ENCODE data around the gene ARMS2. TPM values are rescaled to one million over a fixed set of nuclear protein-coding genes. Genes with fewer than 3 reads are reported as not detected.

The ARMS2 gene
- total RNA-seq, 1 donor from 2014 or later, result not detected

- intact Hi-C loops (cut with DNase I), result loop anchor here (2.0 kb wide), 1 partner anchor 40 kb away; no protein-coding TSS in a partner anchor
Measured at GRCh38 chr10:122504610-122504950, 50.1 kb downstream of the ARMS2 start.

GRCh38 chr10:122505011-122505410 is 50.6 kb downstream of the ARMS2 start:
- intact Hi-C loops (cut with DNase I), result loop anchor here (2.0 kb wide), 1 partner anchor 40 kb away; no protein-coding TSS in a partner anchor
- ATAC-seq (no peak), DNase-seq (ENCODE audit: missing footprints) (no peak)

More at GRCh38 chr10:122504610-122504950, 50.1 kb downstream of the ARMS2 start:
- ATAC-seq (peak; percentile 97), DNase-seq (ENCODE audit: missing footprints) (peak; percentile 94)

GRCh38 chr10:122505885-122506645 is 51.6 kb downstream of the ARMS2 start:
- intact Hi-C loops (cut with DNase I), result loop anchor here (2.0 kb wide), 1 partner anchor 41 kb away; no protein-coding TSS in a partner anchor
- no peak for DNase-seq (ENCODE audit: missing footprints)
- ATAC-seq, result no peak

Small RNAs within 50 kb of the gene (microRNA-seq; reads per million reads assigned to microRNA genes)
- gene MIR3941, result 1.1 reads per million

Other genes with a start within 250 kb of the ARMS2 start
- gene BTBD16, start 183.4 kb upstream of the ARMS2 start, total RNA-seq, result not detected
- gene PLEKHA1, start 79.9 kb upstream of the ARMS2 start, total RNA-seq, result 68.0 TPM
- 41.6 TPM for gene HTRA1, start 6.9 kb downstream of the ARMS2 start, total RNA-seq
- gene DMBT1, start 106.1 kb downstream of the ARMS2 start, total RNA-seq, result not detected
- not detected for gene C10orf120, start 245.2 kb downstream of the ARMS2 start, total RNA-seq